Heart right ventricle (tissue), 16 donors: Measurements from ENCODE around the gene ABCC4. TPM values are rescaled to one million over a fixed set of nuclear protein-coding genes. Genes with fewer than 3 reads are reported as not detected.
A peak's percentile ranks its signal among the peaks of the same experiment; 100 is the strongest.

Experiments
- ATAC-seq, 8 donors: fragments of 200-7000 bp; cut with Tn5 transposase; one replicate each; pipeline ENCODE4 v1.9.1; 2020; ENCODE audit warnings: mild to moderate bottlenecking in 8 of 8, moderate library complexity in 8 of 8, moderate number of reproducible peaks in 1 of 8
- DNase-seq, 2 donors: peaks; one replicate each; pipeline ENCODE4 v3.0.0-alpha.2; 2020
- H3K27ac ChIP-seq, 10 donors: fragments of 200-600 bp; sonication (generic) in 2 of 10; one replicate each; pipeline versions ENCODE4 v1.5.0 to v1.8.0; 2020 to 2022; ENCODE audit warnings: mild to moderate bottlenecking in 3 of 10
- H3K27me3 ChIP-seq, 7 donors: fragments of 200-600 bp; one replicate each; pipeline ENCODE4 v1.8.0; 2021 to 2022; ENCODE audit warnings: mild to moderate bottlenecking in 2 of 7
- H3K36me3 ChIP-seq, 9 donors: fragments of 200-600 bp; sonication (generic) in 1 of 9; one replicate each; pipeline versions ENCODE4 v1.5.0 to v1.8.0; 2020 to 2022; ENCODE audit warnings: mild to moderate bottlenecking in 2 of 9
- H3K4me1 ChIP-seq, 9 donors: fragments of 200-600 bp; sonication (generic) in 1 of 9; one replicate each; pipeline versions ENCODE4 v1.5.0 to v1.8.0; 2020 to 2022; ENCODE audit warnings: mild to moderate bottlenecking in 4 of 9
- H3K4me3 ChIP-seq, 10 donors: fragments of 200-600 bp; sonication (generic) in 2 of 10; one replicate each; pipeline versions ENCODE4 v1.5.0 to v1.8.0; 2020 to 2022; ENCODE audit warnings: mild to moderate bottlenecking in 7 of 10, moderate library complexity in 2 of 10
- H3K9me3 ChIP-seq, 11 donors: fragments of 200-600 bp in 10 of 11; sonication (generic) in 2 of 11; one replicate each; pipeline versions ENCODE4 v1.5.0 to v1.8.0; 2013 to 2022; ENCODE audit warnings: mild to moderate bottlenecking in 2 of 11, control low read depth in 1 of 11, moderate library complexity in 1 of 11
- WGBS, 2 donors: extraction: QIAGEN DNeasy Blood & Tissue Kit; methylation state at CpG; one replicate each; pipeline ENCODE4 v1.1.7; 2013; ENCODE audit warnings: inconsistent platforms in 1 of 2; 5-methylcytosine and 5-hydroxymethylcytosine counted together
- intact Hi-C, 10 donors: fragments of 100-400 bp; cut with DNase I; formaldehyde crosslinking; loops; one replicate each; pipeline versions ENCODE4 v1.11.1 to v1.14.2; 2022
- polyA plus RNA-seq, 2 donors: library from polyadenylated mRNA; stranded (reverse); fragments of 200-250 nt; gene quantifications; one replicate each; pipeline ENCODE4 v1.2.3, GENCODE V29; 2013
- total RNA-seq, 10 donors: library from RNA; stranded (reverse); fragmentation: NEBNext Ultra II Directional in 3 of 10; extraction: Animal tissue kit (Norgen Biotek cat#: 25700) in 3 of 10; gene quantifications; one replicate each; pipeline versions ENCODE4 v1.2.1 to v1.2.4, GENCODE V29; 2021 to 2023
- TF ChIP-seq, protein P1 (sequence below), 9 donors: fragments of 200-600 bp; sonication (generic) in 2 of 9; IDR thresholded peaks; one replicate each; pipeline versions ENCODE4 v1.5.0 to v1.8.0; 2021 to 2022; ENCODE audit warnings: antibody characterized with exemption in 9 of 9, mild to moderate bottlenecking in 5 of 9, moderate library complexity in 1 of 9
- donor health status: Arrhythmogenic right ventricular cardiomyopathy.
- donor health status: ischemic (EF 13 %, LVEDD 7.1; RV severe dilation, severe dysfunction).
- donor health status: healthy with polysubstance abuse.
- donor health status: DM: no; HTN: yes; CAD: no.
- donor health status: DM: no; HTN: no; CAD: no.
- donor health status: ischemic (EF 25% LVEDD 6.9; RV normal size, moderate dysfunction).
- donor health status: ischemic (EF 25% LVEDD 5.7; RV mildly dilated, moderate dysfunction).
- donor health status: healthy.
- donor health status: DM: yes; HTN: yes; CAD: no.
- donor health status: Ischemic cardiomyopathy.
- donor health status: ischemic (EF 35%, LVEDD 5.7; RV mildly dilated, moderate dysfunction).
- donor health status: nonischemic (EF 11% LVEDD 7.7; RV severe dilation, severe dysfunction).
- donor health status: DM: yes; HTN: yes; CAD: no.
- donor health status: PGD.
- donor health status: ischemic (EF 29% LVEDD 5.4; RV normal size, mild dysfunction).
- donor health status: nonischemic (EF 23%, LVEDD 6.1; RV moderate dilation, normal function).

Gene ABCC4
- total and polyA plus RNA-seq, 12 donors = 1.1 to 6.7 (median 3.9) TPM

DNA sequence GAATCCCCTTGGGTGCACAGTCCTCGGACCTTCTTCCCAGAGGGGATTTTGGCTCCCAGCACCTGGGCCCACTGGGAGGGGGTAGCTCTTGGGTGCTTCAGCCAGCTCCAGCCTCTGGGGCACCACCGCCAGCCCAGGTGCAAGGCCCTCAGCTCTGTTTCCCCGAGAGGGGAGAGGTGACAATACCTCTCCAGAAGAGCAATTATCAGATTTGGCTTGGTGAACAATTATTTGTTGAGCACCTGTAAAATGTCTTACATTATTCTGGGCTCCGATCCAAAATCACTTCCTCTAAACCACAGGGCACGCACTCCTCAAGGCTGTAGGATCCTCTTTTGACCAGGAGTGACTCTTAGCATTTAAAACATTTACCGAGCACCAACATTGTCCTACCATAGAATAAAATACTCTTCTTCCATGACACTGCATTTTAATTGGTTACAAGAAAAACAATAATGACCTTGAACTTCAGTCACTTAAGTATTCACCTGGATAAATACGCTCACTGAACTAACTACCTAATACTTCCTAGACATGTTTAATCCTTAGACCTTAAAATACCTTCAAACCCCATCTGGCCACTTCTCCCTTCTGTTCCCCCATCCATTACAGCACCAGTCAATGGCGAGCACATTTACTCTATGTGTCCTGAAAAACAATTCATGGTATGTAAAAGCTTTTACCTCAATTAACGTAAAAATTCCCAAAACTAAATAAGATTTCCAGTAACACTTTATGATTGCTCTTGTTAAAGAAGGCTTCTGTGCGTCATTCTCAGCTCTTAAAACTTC is 54.8 kb downstream of the ABCC4 start:
- no peak for DNase-seq
- Histone ChIP-seq H3K36me3 (peaks cover 0 to 8% (median 0%) of the 10 kb centered on the region in 9 donors), H3K4me1 (peaks cover 0 to 11% (median 8%) of the 10 kb centered on the region in 9 donors), H3K27ac (no peak overlapping the region), H3K9me3 (no peaks in the 10 kb centered on the region), H3K27me3 (no peaks in the 10 kb centered on the region), H3K4me3 (no peak overlapping the region)
- intact Hi-C loops = no loop called here
- no peak for ATAC-seq
- TF ChIP-seq, protein P1, sequence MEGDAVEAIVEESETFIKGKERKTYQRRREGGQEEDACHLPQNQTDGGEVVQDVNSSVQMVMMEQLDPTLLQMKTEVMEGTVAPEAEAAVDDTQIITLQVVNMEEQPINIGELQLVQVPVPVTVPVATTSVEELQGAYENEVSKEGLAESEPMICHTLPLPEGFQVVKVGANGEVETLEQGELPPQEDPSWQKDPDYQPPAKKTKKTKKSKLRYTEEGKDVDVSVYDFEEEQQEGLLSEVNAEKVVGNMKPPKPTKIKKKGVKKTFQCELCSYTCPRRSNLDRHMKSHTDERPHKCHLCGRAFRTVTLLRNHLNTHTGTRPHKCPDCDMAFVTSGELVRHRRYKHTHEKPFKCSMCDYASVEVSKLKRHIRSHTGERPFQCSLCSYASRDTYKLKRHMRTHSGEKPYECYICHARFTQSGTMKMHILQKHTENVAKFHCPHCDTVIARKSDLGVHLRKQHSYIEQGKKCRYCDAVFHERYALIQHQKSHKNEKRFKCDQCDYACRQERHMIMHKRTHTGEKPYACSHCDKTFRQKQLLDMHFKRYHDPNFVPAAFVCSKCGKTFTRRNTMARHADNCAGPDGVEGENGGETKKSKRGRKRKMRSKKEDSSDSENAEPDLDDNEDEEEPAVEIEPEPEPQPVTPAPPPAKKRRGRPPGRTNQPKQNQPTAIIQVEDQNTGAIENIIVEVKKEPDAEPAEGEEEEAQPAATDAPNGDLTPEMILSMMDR (IDR thresholded peaks at IDR 0.05) = no peak
- WGBS, 2 donors = 73 to 78% methylated on average over 10 of the region's 10 CpGs

DNA sequence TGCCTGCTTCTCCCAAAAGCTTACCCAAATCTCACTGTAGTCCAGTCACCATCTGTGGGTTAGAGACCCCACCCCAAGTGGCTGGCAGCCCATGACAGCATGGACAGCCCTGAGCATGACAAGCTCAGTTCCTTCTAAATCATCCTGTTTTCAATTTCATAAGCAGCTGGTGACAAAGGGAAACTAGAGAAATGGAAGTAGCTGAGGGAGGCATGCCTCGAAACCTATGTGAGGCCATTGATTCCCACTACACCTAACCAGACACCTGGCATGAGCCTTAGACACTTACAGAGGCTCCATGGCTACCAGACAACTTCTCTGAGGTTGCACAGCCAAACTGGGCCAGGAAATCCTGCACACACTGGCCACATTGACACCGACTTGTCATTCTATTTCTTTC is 56.2 kb downstream of the ABCC4 start:
- Histone ChIP-seq H3K36me3 (peaks cover 0 to 8% (median 0%) of the 10 kb centered on the region in 9 donors), H3K4me3 (no peak overlapping the region), H3K27me3 (no peaks in the 10 kb centered on the region), H3K27ac (no peak overlapping the region), H3K4me1 (peaks cover 0 to 11% (median 8%) of the 10 kb centered on the region in 9 donors), H3K9me3 (no peaks in the 10 kb centered on the region)
- TF ChIP-seq, protein P1 (IDR thresholded peaks at IDR 0.05) = no peak
- ATAC-seq (peak in 1 of 8 donors; percentile 25), DNase-seq (no peak)
- 93 to 94% methylated on average over 2 of the region's 2 CpGs for WGBS, 2 donors
- intact Hi-C loops = no loop called here

DNA sequence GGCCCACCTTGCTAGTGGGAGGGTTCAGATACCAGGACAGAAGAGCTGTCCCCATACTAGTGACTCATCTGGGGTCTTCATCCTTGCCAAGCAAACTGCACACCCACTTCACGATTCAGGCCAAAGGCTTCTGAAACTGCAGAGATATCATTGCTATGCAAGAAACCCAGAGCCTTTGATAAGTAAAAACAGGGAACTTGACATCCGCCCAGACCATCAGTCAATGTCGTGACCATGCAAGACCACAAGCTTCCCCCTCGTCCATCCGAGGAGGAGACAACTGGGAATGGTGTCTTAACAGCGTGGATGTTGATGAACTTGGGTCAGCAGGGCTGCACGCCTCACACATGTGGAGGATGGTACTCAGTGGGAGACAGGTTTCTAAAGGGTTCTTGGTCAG is 58.0 kb downstream of the ABCC4 start:
- TF ChIP-seq, protein P1 (IDR thresholded peaks at IDR 0.05) = no peak
- H3K27me3 ChIP-seq = no peaks in the 10 kb centered on the region
- ATAC-seq = no peak
- H3K9me3 ChIP-seq = no peaks in the 10 kb centered on the region
- peaks cover 0 to 8% (median 0%) of the 10 kb centered on the region in 9 donors for H3K36me3 ChIP-seq
- no peak for DNase-seq
- no peak overlapping the region for H3K27ac ChIP-seq
- H3K4me3 ChIP-seq = no peak overlapping the region
- 70 to 71% methylated on average over 7 of the region's 7 CpGs for WGBS, 2 donors
- peaks cover 0 to 14% (median 8%) of the 10 kb centered on the region in 9 donors for H3K4me1 ChIP-seq
- intact Hi-C loops = no loop called here

DNA sequence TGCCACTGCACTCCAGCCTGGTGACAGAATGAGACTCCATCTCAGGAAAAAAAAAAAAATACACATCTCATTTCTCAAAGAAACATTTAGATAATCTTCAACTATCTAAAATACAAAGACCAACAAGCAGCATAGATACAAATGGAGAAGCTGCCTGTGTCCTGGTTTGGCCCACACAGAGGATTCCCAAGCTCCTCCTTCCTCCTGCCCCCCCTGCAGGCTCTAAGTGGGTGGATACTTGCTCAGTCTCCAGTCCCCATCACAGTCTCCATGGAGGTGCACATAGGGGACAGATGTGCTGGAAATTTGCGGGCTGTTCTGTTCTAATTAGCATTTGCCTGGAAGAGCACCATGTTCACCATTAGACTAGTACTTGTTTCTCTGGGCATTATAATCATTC is 59.9 kb downstream of the ABCC4 start:
- intact Hi-C loops = no loop called here

More for the DNA sequence above, 59.9 kb downstream of the ABCC4 start:
- Histone ChIP-seq H3K9me3 (no peaks in the 10 kb centered on the region), H3K36me3 (peaks cover 0 to 6% (median 0%) of the 10 kb centered on the region in 9 donors), H3K27me3 (no peaks in the 10 kb centered on the region), H3K4me3 (no peak overlapping the region), H3K27ac (no peak overlapping the region), H3K4me1 (peaks cover 0 to 10% (median 4%) of the 10 kb centered on the region in 9 donors)
- ATAC-seq (no peak), DNase-seq (no peak)
- TF ChIP-seq, protein P1 (IDR thresholded peaks at IDR 0.05) = no peak
- WGBS, 2 donors = 56 to 95% methylated on average over 1 of the region's 1 CpG
